HepG2 (cell line): ENCODE data around the gene PROC. TPM values are rescaled to one million over a fixed set of nuclear protein-coding genes. Genes with fewer than 3 reads are reported as not detected.

Experiments
- CHD4 ChIP-seq: fragments of 200-600 bp; sonication (generic); IDR thresholded peaks from 2 replicates; pipeline ENCODE4 v1.7.0; 2017; ENCODE audit warnings: mild to moderate bottlenecking, low read length, borderline replicate concordance
- CSRNP1 ChIP-seq: sonication (generic); formaldehyde crosslinking; IDR thresholded peaks from 2 replicates; pipeline ENCODE4 v1.8.1; 2023; ENCODE audit warnings: mild to moderate bottlenecking, missing genetic modification reagents
- DNMT3B ChIP-seq: conservative IDR thresholded peaks from 2 replicates; pipeline ENCODE4 v1.6.1; 2016; ENCODE audit warnings: missing biosample characterization, control low read depth
- EHMT2 ChIP-seq: fragments of 200-600 bp; sonication (generic); IDR thresholded peaks from 2 replicates; pipeline ENCODE4 v1.7.0; 2017; ENCODE audit warnings: antibody characterized with exemption, low read depth, low read length, borderline replicate concordance
- HMG20B ChIP-seq: conservative IDR thresholded peaks from 2 replicates; pipeline ENCODE4 v1.6.1; 2016; ENCODE audit warnings: missing genetic modification reagents, missing compliant biosample characterization
- KLF13 ChIP-seq: sonication (generic); formaldehyde crosslinking; IDR thresholded peaks from 2 replicates; pipeline ENCODE4 v1.4.0; 2020; ENCODE audit warnings: mild to moderate bottlenecking, missing genetic modification reagents
- NFE2 ChIP-seq: sonication (generic); formaldehyde crosslinking; IDR thresholded peaks from 2 replicates; pipeline ENCODE4 v1.4.0; 2020; ENCODE audit warnings: missing genetic modification reagents
- NFRKB ChIP-seq: fragments of 450-650 bp; IDR thresholded peaks from 2 replicates; pipeline ENCODE4 v1.6.1; 2017
- RFX1 ChIP-seq: fragments of 450-650 bp; IDR thresholded peaks from 2 replicates; pipeline ENCODE4 v1.6.1; 2017
- RFXAP ChIP-seq: sonication (generic); formaldehyde crosslinking; IDR thresholded peaks from 2 replicates; pipeline ENCODE4 v1.4.0; 2020; ENCODE audit warnings: missing genetic modification reagents, borderline replicate concordance
- SIN3A ChIP-seq: IDR thresholded peaks from 2 replicates; pipeline ENCODE4 v1.6.1; 2011; ENCODE audit warnings: low read depth, mild to moderate bottlenecking, control low read depth, low read length, borderline replicate concordance
- SRSF4 ChIP-seq: fragments of 200-400 bp; formaldehyde crosslinking; IDR thresholded peaks from one replicate; pipeline ENCODE4 v1.6.1; 2018; ENCODE audit warnings: mild to moderate bottlenecking, low read depth, low read length, moderate library complexity; ENCODE audit not compliant: poor library complexity, severe bottlenecking
- SSRP1 ChIP-seq: IDR thresholded peaks from 2 replicates; pipeline ENCODE4 v1.6.1; 2016; ENCODE audit warnings: control low read depth
- ZFY ChIP-seq: sonication (generic); formaldehyde crosslinking; IDR thresholded peaks from 2 replicates; pipeline ENCODE4 v1.4.0; 2020; ENCODE audit warnings: missing genetic modification reagents
- ZKSCAN8 ChIP-seq: IDR thresholded peaks from 2 replicates; pipeline ENCODE4 v1.6.1; 2016; ENCODE audit warnings: borderline replicate concordance, missing genetic modification reagents, missing compliant biosample characterization
- ZNF720 ChIP-seq: sonication (generic); formaldehyde crosslinking; IDR thresholded peaks from 2 replicates; pipeline ENCODE4 v1.4.0; 2020; ENCODE audit warnings: missing genetic modification reagents
- polyA plus RNA-seq, 8 experiments: library from polyadenylated mRNA; depleted of rRNA in 3 of 8; stranded (reverse) in 7 of 8; unstranded in 1 of 8; fragments of >200 nt; fragmentation: Illumina TruSeq in 4 of 8; extraction: Trizol in 4 of 8; gene quantifications; 2 replicates each; pipeline versions ENCODE4 v1.2.1 to v1.2.3, GENCODE V29; 2011 to 2016; ENCODE audit warnings: low read depth in 4 of 8, missing spikeins in 1 of 8, mixed read lengths in 1 of 8; ENCODE audit not compliant: insufficient read depth in 1 of 8
- total RNA-seq, 5 experiments: library from RNA; depleted of rRNA; stranded (reverse); fragments of >200 nt; fragmentation: Illumina TruSeq; extraction: Trizol; gene quantifications; 2 replicates each; pipeline ENCODE4 v1.2.3, GENCODE V29; 2016; ENCODE audit warnings: low read depth in 1 of 5
- TF ChIP-seq, protein P1 (sequence below): sonication (generic); formaldehyde crosslinking; IDR thresholded peaks from 2 replicates; pipeline ENCODE4 v1.5.0; 2020; ENCODE audit warnings: mild to moderate bottlenecking, missing genetic modification reagents, borderline replicate concordance
- TF ChIP-seq, protein P2 (sequence below): sonication (generic); formaldehyde crosslinking; conservative IDR thresholded peaks from 2 replicates; pipeline ENCODE4 v1.4.0; 2020; ENCODE audit warnings: missing genetic modification reagents
- TF ChIP-seq, protein P3 (sequence below): sonication (generic); formaldehyde crosslinking; IDR thresholded peaks from 2 replicates; pipeline ENCODE4 v1.4.0; 2020; ENCODE audit warnings: missing genetic modification reagents, borderline replicate concordance

Gene PROC
- total and polyA plus RNA-seq, 2 of the 13 experiments (the other 11 are each of a cell fraction or from before 2014, with no cell fraction given), result 134 to 185 TPM

DNA sequence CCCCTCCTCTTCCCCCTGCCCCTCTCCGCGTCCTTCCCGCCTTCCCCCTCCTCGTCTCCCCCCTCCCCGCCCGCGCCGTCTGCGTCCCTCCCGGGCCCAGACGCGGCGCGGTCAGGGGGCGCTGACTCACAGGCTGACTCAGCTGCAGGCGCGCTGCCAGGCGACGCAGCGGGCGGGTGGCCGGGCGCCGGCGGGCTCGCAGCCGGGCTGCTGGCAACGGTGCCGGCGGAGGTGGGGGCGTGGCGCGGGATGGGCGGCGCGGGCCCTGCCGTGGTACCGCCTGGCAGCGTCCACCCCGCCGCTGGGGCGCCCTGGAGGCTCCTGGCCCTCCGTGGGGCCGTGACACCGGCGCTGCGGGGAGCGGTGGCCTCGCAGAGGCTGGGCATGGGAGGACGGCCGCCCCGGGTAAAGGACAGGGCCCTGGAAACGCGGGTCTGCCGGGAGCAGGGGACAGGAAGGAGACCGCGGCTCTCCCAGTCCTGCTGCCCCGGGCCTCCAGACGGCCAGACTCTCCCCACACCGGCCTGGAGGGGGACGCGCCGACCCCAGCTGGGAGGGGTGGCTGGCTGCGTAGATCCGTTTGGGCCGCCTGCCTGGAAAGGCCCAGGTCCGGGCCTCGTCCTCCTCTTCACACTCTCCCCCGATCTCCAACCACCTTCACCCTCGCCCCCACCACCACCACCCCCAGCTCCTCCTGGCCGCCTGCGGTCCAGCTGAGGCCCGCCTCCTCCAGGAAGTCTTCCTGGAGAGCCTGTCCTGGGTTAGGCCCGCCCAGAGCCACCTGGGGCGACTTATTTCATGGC, 10.0 kb upstream of the PROC start (continued):
- TF ChIP-seq CSRNP1 (CRISPR knock-in tag) (no peak), EHMT2 (no peak), RFX1 (0 out of 2 replicates have a peak, but pooled peaks have one; percentile 17), ZFY (CRISPR knock-in tag) (peak; percentile 88), ZNF720 (CRISPR knock-in tag) (no peak), NFRKB (no peak), NFE2 (CRISPR knock-in tag) (no peak), SIN3A (no peak), HMG20B (CRISPR knock-in tag) (no peak), ZKSCAN8 (CRISPR knock-in tag) (peak; percentile 13; the same call in 1 of the 2 replicates), SSRP1 (CRISPR knock-in tag) (no peak), KLF13 (CRISPR knock-in tag) (peak; percentile 67; the same call in 1 of the 2 replicates), DNMT3B (CRISPR knock-in tag) (no peak), SRSF4 (no peak), CHD4 (no peak), RFXAP (no peak)
- TF ChIP-seq, protein P1, sequence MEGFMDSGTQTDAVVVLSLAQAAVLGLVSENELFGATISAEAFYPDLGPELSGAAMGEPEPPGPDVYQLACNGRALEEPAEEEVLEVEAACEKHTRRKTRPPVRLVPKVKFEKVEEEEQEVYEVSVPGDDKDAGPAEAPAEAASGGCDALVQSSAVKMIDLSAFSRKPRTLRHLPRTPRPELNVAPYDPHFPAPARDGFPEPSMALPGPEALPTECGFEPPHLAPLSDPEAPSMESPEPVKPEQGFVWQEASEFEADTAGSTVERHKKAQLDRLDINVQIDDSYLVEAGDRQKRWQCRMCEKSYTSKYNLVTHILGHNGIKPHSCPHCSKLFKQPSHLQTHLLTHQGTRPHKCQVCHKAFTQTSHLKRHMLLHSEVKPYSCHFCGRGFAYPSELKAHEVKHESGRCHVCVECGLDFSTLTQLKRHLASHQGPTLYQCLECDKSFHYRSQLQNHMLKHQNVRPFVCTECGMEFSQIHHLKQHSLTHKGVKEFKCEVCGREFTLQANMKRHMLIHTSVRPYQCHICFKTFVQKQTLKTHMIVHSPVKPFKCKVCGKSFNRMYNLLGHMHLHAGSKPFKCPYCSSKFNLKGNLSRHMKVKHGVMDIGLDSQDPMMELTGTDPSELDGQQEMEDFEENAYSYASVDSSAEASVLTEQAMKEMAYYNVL (CRISPR knock-in tag), result peak; percentile 73
- TF ChIP-seq, protein P2, sequence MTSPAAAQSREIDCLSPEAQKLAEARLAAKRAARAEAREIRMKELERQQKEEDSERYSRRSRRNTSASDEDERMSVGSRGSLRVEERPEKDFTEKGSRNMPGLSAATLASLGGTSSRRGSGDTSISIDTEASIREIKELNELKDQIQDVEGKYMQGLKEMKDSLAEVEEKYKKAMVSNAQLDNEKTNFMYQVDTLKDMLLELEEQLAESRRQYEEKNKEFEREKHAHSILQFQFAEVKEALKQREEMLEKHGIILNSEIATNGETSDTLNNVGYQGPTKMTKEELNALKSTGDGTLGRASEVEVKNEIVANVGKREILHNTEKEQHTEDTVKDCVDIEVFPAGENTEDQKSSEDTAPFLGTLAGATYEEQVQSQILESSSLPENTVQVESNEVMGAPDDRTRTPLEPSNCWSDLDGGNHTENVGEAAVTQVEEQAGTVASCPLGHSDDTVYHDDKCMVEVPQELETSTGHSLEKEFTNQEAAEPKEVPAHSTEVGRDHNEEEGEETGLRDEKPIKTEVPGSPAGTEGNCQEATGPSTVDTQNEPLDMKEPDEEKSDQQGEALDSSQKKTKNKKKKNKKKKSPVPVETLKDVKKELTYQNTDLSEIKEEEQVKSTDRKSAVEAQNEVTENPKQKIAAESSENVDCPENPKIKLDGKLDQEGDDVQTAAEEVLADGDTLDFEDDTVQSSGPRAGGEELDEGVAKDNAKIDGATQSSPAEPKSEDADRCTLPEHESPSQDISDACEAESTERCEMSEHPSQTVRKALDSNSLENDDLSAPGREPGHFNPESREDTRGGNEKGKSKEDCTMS (CRISPR knock-in tag), result no peak
- TF ChIP-seq, protein P3, sequence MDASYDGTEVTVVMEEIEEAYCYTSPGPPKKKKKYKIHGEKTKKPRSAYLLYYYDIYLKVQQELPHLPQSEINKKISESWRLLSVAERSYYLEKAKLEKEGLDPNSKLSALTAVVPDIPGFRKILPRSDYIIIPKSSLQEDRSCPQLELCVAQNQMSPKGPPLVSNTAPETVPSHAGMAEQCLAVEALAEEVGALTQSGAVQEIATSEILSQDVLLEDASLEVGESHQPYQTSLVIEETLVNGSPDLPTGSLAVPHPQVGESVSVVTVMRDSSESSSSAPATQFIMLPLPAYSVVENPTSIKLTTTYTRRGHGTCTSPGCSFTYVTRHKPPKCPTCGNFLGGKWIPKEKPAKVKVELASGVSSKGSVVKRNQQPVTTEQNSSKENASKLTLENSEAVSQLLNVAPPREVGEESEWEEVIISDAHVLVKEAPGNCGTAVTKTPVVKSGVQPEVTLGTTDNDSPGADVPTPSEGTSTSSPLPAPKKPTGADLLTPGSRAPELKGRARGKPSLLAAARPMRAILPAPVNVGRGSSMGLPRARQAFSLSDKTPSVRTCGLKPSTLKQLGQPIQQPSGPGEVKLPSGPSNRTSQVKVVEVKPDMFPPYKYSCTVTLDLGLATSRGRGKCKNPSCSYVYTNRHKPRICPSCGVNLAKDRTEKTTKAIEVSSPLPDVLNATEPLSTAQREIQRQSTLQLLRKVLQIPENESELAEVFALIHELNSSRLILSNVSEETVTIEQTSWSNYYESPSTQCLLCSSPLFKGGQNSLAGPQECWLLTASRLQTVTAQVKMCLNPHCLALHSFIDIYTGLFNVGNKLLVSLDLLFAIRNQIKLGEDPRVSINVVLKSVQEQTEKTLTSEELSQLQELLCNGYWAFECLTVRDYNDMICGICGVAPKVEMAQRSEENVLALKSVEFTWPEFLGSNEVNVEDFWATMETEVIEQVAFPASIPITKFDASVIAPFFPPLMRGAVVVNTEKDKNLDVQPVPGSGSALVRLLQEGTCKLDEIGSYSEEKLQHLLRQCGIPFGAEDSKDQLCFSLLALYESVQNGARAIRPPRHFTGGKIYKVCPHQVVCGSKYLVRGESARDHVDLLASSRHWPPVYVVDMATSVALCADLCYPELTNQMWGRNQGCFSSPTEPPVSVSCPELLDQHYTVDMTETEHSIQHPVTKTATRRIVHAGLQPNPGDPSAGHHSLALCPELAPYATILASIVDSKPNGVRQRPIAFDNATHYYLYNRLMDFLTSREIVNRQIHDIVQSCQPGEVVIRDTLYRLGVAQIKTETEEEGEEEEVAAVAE (CRISPR knock-in tag), result no peak; the same call in 1 of the 2 replicates
